HG03095 (cell line): ENCODE data around the gene NR2F2.
A peak's percentile ranks its signal among the peaks of the same experiment; 100 is the strongest.

Experiments used
- ATAC-seq: cut with Tn5 transposase; IDR thresholded peaks from one replicate; pipeline ENCODE4 v1.9.1; 2021; ENCODE audit warnings: moderate library complexity; ENCODE audit not compliant: unreplicated experiment

Gene NR2F2

DNA sequence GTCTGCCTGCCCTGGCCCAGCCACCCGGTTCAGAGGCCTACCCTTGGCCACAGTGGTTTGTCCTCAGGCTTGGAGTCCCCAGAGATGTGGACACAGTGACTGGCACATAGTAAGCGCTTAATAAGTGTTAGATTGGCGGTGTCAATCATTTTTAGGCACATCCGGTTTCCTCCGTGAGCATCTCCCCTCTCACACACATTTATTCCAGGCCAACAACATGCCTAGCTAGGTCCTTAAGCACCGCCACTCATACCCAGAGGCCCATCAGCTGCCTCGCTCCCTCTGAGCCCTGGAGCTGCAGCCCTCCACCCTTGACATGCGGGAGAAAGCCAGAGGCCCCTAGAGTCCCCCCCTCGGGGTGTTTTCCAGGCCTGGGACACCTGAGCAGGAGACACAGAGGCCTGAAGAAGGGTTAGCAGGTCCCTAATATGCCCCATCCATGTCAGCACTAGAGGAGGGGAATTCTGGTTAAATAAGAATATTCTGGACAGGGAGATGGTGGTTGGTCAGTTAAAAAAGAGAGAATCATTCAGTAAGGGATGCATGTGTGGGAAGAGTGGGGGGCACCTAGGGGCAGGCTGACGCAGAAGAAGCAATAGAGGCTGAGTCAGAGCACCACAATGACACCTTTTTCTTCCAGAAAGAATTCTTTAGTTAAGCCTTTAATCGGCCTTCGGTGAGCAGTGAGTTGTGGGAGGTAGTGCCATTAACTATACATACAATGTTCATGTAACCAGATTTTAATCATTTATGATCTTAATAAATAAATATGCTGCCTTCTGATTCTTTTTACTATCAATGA lies 22.3 kb downstream of the NR2F2 start:
- no peak for ATAC-seq

DNA sequence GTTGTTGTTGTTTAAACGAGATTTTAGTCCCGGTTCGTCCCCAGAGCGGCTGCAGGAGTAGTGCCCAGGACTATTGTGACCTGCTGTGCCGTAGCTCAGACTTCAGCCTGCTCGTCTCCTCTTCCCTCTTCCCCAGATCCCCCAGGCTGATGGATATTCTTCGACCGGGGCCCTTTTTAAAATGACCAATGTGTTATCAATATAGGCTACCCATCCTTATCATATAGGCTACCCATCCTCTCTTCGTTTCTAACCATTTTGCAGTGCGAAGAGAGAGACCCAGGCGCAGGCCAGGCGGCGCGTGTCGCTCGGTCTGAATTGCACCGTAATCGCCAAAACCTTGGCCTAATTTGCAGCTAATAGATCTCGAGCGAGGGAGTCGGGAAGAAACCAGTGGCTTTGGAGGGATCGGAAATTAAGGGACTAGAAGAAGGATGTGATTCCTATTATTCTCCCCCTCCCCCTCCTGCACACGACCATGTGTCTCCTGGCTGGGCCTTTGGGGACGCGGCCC lies 23.0 kb downstream of the NR2F2 start:
- ATAC-seq: no peak

DNA sequence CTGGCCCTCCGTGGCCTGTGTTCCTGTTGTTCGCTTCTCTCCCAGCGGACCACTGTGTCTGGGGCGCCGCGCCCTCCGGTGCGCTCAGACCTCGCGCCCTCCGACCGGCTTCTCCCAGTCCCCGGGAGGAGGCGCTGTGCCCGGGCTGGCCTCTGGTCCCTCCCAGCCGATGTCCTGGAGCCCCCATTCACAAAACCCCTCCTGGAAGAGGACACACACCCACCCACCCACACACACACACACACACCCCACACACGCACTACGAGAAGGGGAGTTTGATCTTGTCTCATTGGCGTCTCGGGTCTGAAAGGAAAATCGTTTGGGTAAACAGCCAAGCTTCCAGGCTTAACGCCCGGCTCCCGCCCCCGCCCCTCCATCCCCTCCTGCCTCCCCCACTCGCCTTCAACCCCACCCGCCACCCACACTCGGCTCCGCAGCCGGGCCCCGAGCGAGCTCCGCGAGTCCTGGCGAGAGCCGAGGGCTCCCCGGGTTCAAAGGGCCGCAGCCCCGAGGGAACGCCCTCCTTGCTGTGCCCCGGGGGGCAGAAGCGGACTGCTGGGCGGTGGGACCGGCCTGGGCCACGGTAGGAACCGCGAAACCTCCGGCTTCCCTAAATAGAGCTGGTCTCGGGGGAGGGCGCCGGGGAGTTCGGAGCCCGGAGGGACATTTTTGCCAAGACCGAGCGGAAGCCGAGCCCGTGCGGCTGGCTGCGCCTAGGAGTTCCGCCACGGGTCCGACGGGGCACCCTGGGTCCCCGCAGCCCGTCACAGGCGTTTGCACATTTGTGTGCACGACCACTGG lies 23.6 kb downstream of the NR2F2 start:
- no peak for ATAC-seq

DNA sequence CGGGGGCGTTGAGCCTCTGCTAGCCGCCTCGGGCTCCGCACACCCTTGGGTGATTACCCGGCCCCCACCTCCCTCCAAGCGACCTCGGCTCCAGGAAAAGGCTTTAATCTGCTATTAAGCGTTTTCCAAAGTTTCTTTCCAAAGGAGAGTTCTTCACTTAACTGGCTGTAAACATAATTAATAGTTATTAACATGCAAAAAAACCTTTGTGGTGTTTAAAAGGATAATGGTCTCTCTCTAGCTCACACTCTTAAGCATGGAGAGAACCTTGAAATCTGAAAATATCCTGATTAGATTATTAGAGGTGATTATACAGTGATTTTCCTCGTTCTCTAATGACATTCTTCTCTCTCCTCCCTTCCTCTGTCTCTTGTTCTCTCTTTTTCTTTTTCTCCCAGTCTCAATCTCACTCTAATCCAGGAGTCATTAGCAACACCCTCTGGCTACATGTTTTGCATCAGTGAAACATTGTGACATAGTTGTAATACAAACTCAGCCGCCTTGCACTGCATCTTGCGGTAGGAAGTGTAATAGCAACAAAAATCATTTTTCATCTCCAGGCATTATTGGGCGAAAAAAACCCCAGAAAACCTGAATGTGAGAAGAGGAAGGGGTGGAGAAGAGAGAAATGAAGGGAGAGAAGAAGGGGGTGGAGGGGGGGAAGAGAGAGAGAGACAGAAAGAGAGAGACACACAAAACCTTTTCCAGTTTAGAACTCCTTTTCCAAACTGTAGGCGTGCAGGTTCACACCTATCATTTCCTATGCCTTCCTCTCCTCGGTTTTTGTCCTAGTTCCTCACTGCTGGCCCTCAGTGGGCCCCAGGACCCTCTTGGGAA lies 24.4 kb downstream of the NR2F2 start:
- ATAC-seq: no peak

DNA sequence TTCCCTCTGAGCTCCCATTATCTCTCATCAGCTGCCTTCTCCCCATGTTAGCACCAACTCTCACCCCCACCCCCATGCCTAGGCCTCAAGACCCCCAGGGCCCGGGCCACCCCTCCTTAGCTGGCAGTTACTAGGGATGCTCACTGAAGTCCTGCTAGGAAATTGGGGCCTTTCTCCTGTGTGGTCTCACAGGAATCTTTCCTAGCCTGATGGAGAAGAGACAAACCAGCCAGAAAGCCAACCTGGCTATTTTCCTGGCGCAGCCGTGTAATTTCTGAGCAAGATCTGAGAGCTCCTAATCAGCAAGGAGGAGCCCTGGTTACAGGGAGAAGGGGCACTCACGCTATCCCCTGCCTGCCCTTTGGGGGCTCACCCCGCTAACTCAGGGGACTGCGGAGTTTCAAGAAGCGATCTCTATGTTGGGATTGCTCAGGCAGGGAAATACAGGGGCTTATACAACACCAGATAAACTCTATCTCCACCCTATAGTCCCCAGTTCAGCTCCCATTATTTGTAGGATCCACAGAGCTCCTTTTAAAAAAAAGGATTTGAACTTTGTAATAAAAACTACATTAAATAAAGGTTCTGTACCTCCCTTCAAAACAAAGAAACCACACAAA lies 25.2 kb downstream of the NR2F2 start:
- ATAC-seq: no peak

DNA sequence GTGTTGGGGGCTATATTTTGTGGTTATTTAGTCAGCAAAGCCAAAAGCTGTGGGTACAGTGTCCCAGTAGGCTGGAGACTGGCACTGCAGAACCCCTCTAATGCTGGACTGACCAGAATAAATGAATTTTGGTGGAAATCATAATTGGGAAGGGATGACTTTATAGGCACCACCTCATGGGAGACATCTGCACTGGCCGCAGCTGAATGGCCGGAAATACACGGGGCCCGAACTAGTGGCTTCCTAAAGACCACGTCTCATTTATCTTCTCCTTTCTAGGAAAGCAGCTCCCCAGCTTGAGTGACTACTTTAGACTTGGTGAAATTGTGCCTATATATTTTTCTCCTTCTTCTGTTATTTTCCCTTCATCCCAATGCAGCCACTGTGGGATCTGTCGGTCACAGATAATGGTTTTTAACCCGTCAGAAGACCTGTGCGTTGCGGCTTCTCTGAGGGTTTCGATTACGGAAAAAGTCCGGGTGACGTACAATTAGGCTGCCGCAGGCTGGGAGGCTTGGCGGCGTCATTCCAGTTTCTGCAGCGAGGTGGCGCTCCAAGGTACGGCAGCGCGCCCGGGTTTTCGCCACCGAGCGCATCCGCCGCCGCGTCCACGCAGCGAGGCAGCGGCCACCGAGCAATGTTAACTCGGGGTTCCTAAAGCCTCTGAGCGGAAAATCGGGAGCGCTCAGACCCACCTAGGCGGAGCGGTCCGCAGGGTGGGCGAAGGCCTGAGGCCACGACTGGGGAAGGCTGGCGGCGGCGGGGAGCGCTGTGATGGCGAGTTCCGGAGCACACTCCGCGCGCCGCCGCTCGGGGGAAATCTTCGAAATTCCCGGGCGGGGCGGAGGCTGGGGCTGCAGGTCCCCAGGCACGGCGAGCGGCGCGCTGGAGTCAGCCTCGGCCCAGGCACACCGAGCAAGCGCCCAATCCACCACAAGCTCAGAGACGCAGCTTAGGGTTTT lies 26.3 kb downstream of the NR2F2 start:
- ATAC-seq: peak; percentile 80

DNA sequence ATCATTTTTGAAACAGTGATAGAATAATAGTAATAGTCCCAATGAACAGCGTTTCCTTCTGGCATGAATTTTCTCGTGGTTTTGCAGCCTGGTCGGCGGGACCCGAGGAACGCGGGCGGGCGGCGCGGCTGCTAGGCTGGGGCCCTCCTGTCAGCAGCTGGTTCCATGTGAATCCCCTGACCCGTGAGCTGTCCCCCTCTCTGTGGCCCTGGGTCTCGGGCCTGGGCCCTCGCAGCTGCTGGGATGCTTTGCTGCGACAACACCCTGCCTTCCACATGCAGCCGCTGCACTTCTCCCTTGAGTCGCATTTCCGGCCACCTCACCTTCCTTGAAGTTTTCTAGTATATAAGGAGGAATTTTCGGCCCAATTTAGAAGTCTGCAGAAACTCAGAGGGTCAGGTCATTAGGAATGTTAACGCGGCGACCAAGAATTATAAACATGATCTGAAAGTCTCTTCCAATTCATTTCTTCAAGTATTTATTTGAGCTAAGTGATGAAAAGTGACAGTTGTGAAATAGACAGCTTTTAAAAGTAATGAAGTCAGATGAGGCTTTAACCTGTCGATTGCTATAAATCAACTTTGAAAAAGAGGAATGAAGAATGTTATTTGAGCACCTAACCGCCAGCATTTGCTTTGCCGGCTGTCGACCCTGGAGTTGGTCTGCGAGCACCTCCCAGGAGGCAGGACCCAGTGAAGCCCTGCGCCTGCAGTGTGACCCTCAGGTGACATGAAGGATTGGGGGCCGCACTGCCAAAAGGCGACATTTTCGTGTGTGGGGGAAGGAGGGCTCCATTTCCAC lies 27.7 kb downstream of the NR2F2 start:
- ATAC-seq: no peak

DNA sequence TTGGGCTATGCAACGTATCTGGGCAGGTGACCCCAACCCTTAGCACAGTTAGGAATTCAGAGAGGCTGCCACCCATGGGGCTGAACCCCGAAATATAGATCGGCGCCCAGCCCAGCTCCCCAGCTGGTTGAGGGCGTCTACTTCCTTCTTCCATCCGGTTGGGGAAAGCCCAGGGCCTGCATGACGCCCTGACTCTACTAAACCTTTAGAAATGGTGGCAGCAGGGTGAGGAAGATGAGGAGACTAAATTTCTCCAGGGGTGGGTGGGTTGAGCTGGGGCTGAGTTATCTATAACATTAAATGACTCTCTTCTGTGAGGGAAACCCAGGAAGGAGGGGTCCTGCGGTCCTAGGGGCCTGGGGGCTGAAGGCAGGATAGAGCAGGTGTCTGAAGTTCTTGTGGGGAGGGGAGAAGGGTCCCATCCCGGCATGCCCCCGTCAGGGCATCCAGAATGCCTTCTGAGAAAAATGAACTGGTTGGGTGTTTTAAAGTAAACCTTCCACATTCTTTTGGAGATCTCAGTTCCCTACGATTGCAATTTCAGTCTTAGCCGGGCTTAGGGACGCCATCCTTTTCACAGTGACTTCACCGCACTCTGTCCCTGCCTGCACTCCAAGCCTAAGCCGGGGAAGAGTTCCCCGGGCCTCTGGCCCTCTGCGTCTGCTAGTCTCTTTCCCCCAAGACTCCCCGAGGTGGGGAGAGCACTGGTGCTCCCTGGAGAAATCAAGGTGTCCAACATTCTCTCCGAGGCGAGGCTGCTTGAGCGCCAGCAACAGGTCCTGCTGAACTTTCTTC lies 28.5 kb downstream of the NR2F2 start:
- ATAC-seq: no peak

DNA sequence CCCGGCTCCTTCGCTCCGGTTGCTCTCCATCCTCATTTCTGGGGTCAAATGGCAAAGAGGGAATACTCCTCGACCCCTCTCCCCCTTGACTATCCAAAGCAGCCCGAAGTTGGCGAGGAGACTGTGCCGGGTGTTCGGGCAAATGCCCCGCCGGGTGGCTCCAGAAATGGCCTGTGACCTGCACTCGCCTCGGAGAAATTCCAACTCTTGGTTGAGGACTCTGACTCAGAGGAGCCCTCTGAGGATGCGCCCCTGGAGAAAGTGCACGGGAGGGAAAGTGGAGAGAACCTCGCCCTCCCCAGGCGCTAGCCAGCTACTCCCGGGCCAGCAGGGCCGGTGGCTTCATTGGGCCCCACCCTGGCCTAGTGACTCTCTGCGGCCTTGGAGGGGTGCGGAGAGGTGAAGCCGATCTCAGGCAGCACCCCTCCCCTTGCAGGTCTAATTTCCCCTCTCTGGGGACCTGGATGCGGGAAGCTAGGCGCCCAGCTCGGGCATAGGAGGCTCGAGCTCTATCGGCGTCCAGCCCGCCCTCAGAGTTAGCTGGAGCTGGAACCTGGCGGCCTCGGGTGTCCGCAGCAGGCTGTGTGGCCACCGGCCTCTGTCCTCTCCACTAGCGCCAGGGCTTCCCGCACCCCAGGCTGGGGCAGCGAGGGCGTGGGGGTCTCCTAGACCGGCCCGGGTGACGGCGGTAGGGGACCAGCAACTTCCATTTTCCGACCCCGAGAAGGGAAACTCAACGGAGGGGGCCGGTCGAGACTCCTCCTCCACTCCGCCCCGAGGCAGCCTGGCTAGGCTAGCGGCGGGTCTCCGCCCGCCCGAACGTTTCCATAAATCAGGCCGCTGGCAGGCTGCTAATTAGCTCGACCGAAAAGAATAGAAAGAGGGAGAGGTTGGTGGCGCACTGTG lies 29.4 kb downstream of the NR2F2 start:
- ATAC-seq: no peak

DNA sequence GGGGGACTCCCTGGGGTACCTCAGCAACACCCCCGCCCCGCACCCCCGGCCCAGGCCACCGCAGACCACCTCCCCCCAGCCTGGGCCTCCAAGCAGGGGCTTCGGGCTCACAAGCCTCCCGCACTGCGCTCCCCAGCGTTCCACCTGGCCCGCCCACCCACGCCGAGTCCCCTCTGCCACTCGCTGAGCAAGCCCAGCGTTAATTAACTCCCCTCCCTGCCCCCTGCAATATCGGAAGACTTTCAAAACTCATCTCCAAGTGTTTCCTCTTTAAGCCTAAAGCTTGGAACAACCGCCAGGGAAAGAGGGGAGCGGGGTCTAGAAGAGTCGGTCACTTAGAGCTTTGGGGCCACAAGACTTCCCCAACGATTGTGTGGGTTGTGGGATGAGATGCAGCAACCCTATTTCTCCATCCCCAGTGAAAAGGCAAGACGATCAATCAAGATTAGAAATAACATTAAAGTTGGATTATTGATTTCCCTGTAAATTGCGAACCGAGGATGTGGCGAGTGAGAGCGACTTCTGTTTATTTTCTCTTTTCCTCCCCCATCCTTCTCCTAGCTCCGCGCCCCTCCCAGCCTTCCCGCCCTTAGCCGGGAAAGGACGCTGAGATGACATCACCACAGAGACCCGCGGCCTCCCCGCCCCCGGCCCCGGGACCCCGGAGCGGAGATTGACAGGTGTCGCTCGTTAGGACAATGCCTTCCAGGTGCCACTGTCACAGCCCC lies 30.2 kb downstream of the NR2F2 start:
- no peak for ATAC-seq

DNA sequence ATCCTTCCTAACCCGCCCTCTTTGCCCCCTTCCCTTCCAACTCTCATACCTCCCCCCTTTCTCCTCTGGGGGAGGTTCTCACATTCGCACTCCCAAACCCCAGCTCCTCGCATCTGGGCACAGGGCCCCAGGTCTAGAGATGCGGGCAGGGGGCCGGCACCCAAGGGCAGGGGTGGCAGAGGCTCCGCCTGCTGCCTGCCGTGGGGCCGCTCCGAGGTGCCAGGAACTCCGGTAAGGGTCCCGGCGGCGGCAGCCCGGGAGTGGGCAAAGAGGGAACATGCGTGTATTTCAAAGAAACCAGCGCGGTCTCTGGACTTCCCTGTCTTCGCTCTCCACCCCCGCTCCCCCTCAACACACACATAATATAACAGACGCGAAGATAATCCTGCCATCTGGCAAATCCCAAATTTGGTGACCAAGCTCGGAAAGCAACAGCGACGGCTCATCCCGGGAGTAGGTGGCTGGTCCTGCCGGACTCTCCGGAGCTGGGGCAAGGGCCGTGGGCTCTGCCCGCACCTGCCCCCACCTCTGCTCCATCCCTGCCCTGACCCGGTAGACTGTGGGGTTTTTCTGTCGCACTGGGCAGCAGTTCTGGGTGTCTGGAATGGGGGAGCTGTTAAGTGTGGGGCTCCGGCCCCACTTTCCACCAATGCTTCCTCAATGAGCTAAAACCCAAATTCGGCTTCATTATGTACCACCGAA lies 31.0 kb downstream of the NR2F2 start:
- no peak for ATAC-seq

DNA sequence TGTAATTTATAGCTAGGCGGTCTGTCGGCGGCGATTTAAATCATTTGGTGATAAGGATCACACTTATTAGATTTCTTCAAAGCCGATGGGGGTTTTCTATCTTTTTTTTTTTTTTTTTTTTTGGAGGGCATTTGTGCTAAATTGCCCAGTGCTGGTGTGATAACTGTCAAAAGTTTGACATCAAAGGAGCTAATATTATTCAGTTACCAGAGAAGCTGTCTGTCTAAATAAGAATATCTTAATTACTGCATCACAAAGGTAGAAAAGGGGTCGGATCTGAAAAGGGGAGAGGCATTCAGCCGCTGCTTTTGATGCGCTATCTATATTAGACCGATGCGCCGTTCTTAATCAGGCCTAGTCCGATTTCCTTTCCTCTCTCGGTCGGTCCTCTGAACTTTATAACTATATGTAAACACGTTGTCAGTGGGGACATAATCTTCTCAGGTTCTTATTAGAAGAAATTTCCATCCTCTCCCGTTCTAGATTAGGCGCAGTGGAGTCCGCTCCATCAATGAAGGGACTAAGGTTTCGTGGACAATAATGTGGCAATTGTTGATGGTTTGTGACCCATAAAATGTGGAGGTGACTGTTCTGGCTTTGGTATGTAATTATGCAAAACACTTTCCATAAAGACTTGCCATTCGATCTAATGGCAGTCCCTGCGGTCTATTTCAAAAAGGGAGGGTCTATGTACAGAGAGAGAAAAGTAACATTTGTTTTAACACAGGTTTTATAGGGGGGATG lies 31.7 kb downstream of the NR2F2 start:
- no peak for ATAC-seq

DNA sequence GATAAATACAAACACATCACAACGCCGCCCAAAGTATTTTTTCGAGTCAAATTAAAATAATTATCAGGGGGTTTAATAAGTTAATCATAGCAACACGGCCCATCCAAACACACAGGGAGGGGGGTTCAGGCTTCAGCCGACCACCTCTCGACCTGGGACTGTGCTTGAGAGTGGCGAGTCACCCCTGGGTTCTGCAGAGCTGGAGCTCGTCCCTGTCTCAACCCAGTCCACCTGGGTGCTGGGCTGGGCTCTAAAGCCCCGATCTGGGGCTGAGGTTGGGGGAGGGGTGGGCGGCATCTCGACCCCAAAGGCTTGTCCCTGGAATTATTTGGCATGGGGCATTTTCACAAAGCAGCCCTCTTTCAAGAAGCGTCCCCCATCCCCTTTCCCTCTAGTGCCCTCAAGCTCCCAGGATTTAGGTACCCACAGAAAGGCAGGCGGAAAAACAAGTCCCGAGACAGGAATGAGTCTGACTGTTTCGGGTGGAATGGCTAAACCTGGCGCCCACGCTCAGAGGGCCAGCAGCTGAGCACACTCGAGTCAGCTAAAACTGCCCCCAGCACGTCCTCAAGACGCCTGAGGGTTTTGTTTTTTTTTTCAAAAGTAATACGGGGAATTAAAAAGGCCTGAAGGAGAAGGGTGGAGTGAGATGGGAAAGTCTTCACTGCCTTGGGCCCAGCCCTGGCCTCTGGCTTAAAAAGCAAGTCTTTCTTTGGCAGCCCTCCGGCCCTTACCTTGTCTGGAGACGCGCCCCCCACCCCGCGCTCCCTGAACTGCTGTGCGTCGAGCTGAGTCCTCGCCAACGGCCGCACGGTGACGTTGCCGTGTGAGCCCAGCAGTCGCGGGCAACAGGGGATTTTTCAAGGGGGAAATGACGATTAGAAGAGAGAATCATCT lies 32.5 kb downstream of the NR2F2 start:
- no peak for ATAC-seq

DNA sequence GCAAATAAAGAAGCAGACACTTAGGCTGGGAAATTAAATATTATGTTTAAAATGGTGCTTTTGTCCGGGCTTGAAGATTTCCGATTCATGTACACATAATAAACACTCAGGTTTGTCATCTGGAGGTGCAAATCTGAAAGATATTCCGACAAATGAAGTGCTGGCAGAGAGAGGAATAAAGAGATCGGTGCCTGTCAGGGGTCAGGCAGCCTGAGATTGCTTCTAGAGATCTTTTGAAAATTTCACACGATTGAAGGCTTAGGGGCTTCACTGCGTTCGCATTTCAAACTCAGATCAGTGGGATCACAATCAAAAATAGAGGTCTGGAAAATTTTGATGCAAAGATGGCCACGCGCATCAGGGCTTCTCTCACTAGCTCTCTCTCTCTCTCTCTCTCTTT lies 33.2 kb downstream of the NR2F2 start:
- no peak for ATAC-seq
